Ectodermal cell (in vitro differentiated cells): ENCODE results near the gene LMTK2.

Experiments
- H3K27ac ChIP-seq: 2 replicates; pipeline ENCODE4 v1.7.0; 2013; ENCODE audit warnings: mild to moderate bottlenecking, low read depth, low read length; ENCODE audit not compliant: insufficient read depth, poor library complexity, severe bottlenecking
- H3K27me3 ChIP-seq: 2 replicates; pipeline ENCODE4 v1.7.0; 2013; ENCODE audit warnings: mild to moderate bottlenecking, low read length; ENCODE audit not compliant: insufficient read depth, control insufficient read depth, poor library complexity, severe bottlenecking
- H3K36me3 ChIP-seq: one replicate; pipeline ENCODE4 v1.7.0; 2013; ENCODE audit warnings: low read length; ENCODE audit not compliant: control insufficient read depth, insufficient read depth
- H3K4me1 ChIP-seq: one replicate; pipeline ENCODE4 v1.7.0; 2013; ENCODE audit warnings: low read length; ENCODE audit not compliant: control insufficient read depth, insufficient read depth
- H3K4me3 ChIP-seq: 2 replicates; pipeline ENCODE4 v1.7.0; 2013; ENCODE audit warnings: low read depth, low read length, control low read depth; ENCODE audit not compliant: insufficient read depth
- H3K9me3 ChIP-seq: 2 replicates; pipeline ENCODE4 v1.7.0; 2013; ENCODE audit warnings: mild to moderate bottlenecking, low read length, moderate library complexity; ENCODE audit not compliant: control insufficient read depth
- WGBS, 2 experiments: methylation state at CpG; one replicate each; pipeline ENCODE4 v1.1.7; 2013; ENCODE audit warnings: missing lambda C conversion rate in 2 of 2; 5-methylcytosine and 5-hydroxymethylcytosine counted together

LMTK2 gene

DNA sequence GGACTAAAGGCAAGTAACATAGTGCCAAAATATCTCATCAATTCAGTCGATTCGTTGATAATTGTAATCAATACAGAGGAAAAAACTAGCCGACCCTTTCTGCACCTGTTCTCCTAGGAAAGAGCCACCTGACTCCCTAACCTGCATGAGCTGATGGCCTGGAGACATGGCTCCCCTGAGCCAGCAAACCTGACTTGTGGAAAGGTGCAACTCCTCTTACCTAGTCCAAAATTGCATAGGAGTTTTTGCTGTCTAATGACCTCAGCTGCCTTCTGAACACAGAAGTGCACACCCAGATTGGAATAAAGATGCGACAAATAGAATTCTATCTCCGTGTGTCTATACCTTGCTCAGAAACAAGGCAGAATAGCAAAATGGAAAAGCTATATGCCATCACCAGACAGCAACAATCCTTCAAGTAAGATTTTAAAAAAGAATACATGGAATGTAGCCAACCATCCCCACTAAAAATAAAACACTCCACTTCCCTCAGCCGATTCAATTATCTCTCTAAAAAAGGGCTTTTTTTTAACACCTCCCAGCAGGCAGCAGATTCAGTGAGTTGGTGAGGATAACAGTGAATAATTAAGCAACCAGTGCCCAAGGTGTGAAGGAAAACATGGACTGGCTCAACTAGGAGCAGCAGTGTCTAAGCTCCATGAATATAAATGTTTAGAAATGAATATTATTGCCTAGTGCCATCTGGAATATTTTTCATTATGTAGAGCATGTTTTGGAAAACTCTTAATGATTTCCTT, 26.6 kb upstream of the LMTK2 start:
- H3K4me3 ChIP-seq: no peak overlapping the region
- 61 to 72% methylated on average over 6 of the region's 6 CpGs for WGBS, 2 experiments
- H3K27ac ChIP-seq: no peak overlapping the region

DNA sequence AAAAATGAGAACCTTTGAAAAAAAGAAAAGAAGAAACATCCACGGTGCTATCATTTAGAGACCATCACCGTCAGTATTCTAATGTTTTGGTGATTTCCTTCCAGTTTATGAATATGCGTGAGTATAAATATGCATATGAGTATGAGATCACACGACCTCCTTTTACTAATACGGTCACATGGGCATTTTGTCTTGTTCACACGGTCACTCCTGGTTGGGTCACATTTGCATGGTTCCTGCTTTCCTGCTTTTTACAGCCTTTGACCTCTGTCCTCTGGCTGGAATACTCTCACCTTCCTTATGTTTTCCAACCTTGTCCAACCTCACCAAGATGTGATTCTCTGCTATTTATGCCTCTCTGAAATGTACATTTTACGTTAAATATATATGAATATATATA, 25.3 kb upstream of the LMTK2 start:
- Histone ChIP-seq H3K4me1 (no peaks in the 10 kb centered on the region), H3K36me3 (no peaks in the 10 kb centered on the region), H3K27ac (no peak overlapping the region), H3K27me3 (no peaks in the 10 kb centered on the region), H3K9me3 (no peaks in the 10 kb centered on the region), H3K4me3 (no peak overlapping the region)
- 87% methylated on average over 6 of the region's 7 CpGs for WGBS, 2 experiments

More for the DNA sequence above, 26.6 kb upstream of the LMTK2 start:
- H3K9me3 ChIP-seq: no peaks in the 10 kb centered on the region
- H3K36me3 ChIP-seq: no peaks in the 10 kb centered on the region
- H3K27me3 ChIP-seq: no peaks in the 10 kb centered on the region
- H3K4me1 ChIP-seq: no peaks in the 10 kb centered on the region

DNA sequence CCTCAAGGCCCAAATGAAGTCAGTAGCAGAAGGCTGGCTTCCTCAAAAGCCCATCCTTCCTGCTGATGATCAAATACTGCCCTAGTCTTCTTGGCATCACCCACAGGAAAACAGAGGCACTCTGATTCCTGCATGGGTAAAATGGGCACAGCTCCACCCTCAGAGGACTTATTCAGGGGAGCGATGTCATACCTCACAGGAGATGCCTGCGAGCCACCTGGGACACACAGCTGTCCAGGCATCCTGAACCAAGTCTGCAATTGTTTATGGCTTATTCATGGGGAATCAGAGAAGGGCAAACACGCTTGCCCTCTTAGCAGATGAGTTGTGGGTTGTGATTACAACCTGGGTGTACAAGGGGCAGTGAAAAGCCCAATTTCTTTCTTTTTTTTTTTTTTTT, 22.0 kb upstream of the LMTK2 start:
- Histone ChIP-seq H3K36me3 (no peaks in the 10 kb centered on the region), H3K4me1 (no peaks in the 10 kb centered on the region), H3K9me3 (no peaks in the 10 kb centered on the region), H3K4me3 (no peak overlapping the region), H3K27ac (no peak overlapping the region), H3K27me3 (no peaks in the 10 kb centered on the region)
- WGBS, 2 experiments: 86 to 92% methylated on average over 3 of the region's 3 CpGs

DNA sequence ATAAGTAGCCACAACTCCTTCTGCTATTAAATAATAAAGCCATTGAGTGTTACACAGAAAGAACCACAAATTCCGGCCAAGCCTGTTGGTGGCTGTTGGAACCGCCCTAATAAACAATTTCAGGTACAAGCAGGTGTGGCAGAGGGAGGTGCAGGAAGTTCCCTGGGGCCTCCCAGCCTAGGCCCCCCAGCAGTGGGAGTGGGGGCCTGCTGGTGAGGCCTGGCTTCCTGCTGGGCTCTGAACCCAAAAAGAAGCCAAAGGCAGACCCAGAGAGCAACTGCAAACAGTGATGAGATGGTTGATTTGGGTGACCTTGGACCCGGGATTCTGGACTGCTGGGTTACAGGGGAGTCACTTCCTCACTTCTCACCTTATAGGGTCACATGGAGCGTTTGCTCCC, 21.0 kb upstream of the LMTK2 start:
- no peak overlapping the region for H3K27ac ChIP-seq
- no peaks in the 10 kb centered on the region for H3K27me3 ChIP-seq
- no peaks in the 10 kb centered on the region for H3K9me3 ChIP-seq
- H3K4me3 ChIP-seq: no peak overlapping the region
- no peaks in the 10 kb centered on the region for H3K4me1 ChIP-seq
- H3K36me3 ChIP-seq: no peaks in the 10 kb centered on the region
- 80 to 88% methylated on average over 4 of the region's 4 CpGs for WGBS, 2 experiments

DNA sequence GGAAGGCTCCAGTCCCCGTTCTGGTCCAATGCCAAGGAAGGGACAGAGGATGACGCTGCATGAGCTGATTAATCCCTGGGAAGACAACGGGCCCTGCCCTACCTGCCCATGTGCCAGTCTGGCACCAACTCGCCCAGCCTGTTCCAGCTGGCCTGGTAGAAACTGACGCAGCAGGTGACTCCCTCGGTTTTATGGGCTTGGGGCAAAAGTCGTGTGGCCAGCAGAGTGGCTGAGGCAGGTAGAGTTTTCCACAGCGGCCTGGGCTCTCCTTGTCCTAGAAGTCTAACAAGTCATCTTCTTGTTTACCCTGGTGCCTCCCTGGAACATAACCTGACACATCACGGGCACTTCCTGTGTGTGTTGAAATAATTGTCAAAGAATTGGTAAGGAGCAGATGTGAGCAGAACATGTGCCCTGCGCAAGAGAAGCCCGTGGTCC, 20.4 kb upstream of the LMTK2 start:
- Histone ChIP-seq H3K36me3 (no peaks in the 10 kb centered on the region), H3K27me3 (no peaks in the 10 kb centered on the region), H3K4me3 (no peak overlapping the region), H3K27ac (no peak overlapping the region), H3K4me1 (no peaks in the 10 kb centered on the region), H3K9me3 (no peaks in the 10 kb centered on the region)
- WGBS, 2 experiments: 90 to 92% methylated on average over 11 of the region's 11 CpGs

DNA sequence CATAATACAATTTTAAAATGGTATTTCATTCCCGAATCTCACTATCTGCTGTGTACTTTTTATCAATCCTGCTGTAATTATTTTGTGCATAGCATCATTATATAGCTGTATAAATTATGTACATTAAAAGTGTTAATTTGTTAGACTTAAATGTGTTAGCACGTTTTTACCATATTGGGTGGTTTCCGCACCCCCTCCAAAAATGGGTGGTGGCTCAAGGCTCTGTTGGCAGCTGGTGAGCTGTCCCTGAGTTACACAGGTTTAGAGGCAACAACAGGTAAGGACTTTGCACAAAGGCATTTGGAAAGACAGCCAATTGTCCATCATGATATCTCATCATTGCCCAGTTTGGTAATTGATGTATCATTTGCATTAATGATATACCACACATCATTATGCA, 18.6 kb upstream of the LMTK2 start:
- no peaks in the 10 kb centered on the region for H3K36me3 ChIP-seq
- H3K27me3 ChIP-seq: no peaks in the 10 kb centered on the region
- H3K9me3 ChIP-seq: no peaks in the 10 kb centered on the region
- WGBS, 2 experiments: 93 to 94% methylated on average over 2 to 3 of the region's 3 CpGs
- H3K27ac ChIP-seq: no peak overlapping the region
- H3K4me1 ChIP-seq: no peaks in the 10 kb centered on the region
- H3K4me3 ChIP-seq: no peak overlapping the region

DNA sequence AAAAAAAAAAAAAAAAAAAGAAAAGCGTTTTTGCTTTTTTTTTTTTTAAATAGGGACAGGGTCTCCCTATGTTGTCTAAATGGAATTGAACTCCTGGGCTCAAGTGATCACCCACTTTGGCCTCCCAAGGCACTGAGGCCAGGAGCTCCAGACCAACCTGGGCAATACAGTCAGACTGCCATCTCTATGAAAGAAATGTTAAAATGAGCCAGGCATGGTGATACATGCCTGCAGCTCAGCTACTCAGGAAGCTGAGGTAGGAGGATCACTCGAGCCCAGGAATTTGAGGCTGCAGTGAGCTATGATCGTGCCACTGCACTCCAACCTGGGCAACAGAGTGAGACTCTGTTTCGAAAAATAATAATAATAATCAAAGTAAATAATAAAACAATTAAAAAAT, 16.5 kb upstream of the LMTK2 start:
- H3K27me3 ChIP-seq: no peaks in the 10 kb centered on the region
- no peak overlapping the region for H3K4me3 ChIP-seq
- no peaks in the 10 kb centered on the region for H3K36me3 ChIP-seq
- no peaks in the 10 kb centered on the region for H3K4me1 ChIP-seq
- no peak overlapping the region for H3K27ac ChIP-seq
- H3K9me3 ChIP-seq: no peaks in the 10 kb centered on the region
- WGBS, 2 experiments: 67 to 73% methylated on average over 3 of the region's 4 CpGs

DNA sequence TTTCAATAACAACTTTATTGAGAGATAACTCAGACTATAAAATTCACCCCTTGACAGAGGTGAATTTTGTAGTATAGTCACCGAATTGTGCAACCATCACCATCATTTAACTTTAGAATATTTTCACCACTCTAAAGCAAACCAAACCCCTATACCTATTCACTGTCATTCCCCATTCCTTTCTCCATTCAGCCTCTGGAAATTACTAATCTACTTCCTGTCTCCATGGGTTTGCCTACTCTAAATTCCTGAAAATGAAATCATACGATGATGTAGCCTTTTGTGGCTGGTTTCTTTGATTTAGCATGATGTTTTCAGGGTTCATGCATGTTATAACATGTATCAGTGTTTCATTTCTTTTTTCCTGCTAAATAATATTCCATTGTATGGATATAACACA, 15.6 kb upstream of the LMTK2 start:
- H3K4me3 ChIP-seq: no peak overlapping the region
- H3K27me3 ChIP-seq: no peaks in the 10 kb centered on the region
- no peaks in the 10 kb centered on the region for H3K9me3 ChIP-seq
- 88 to 94% methylated on average over 2 of the region's 2 CpGs for WGBS, 2 experiments
- no peak overlapping the region for H3K27ac ChIP-seq
- no peaks in the 10 kb centered on the region for H3K4me1 ChIP-seq
- no peaks in the 10 kb centered on the region for H3K36me3 ChIP-seq

DNA sequence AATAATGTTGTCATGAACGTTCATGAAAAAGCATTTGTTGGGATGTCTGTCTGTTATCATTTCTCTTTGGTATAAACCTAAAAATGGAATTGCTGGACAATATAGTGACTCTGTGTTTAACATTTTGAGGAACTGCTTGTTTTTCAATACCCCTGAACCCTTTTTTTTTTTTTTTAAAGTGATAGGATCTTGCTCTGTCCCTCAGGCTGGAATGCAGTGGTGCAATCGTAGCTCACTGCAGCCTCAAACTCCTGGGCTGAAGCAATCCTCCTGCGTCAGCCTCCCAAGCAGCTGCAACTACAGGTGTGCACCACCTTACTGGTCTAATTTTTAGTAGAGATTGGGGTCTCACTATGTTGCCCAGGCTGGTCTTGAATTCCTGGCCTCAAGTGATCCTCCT, 15.1 kb upstream of the LMTK2 start:
- H3K27me3 ChIP-seq: no peaks in the 10 kb centered on the region
- no peak overlapping the region for H3K4me3 ChIP-seq
- H3K9me3 ChIP-seq: no peaks in the 10 kb centered on the region
- no peaks in the 10 kb centered on the region for H3K4me1 ChIP-seq
- no peak overlapping the region for H3K27ac ChIP-seq
- WGBS, 2 experiments: 87 to 97% methylated on average over 3 of the region's 3 CpGs
- no peaks in the 10 kb centered on the region for H3K36me3 ChIP-seq

DNA sequence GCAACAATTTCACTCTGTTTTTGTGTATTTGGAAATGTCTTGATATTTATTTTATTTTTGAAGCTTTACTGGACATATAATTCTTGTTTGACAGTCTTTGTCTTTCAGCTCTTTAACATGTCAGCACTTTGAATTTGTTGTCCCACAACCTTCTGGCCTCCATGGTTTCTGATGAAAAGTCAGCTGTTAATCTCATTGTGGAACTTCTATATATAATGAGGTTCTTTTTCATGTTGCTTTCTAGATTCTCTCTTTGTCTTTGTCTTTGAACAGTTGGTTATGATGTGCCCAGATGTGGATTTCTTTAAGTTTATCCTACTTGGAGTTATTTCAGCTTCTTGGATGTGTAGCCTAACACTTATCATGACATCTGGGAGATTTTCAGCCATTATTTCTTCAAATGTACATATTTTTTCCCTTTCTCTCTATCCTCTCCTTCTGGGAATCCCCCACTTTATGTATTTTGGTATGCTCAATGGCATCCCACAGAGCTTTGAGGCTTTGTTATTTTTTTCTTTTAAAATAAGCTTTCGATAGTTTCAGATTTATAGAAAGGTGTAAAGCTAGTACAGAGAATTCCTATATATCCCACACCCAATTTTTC, 9.5 kb upstream of the LMTK2 start:
- H3K4me3 ChIP-seq: no peak overlapping the region
- H3K36me3 ChIP-seq: no peaks in the 10 kb centered on the region
- H3K27ac ChIP-seq: no peak overlapping the region
- no CpG with 5 or more reads among the region's 1 CpG for WGBS, 2 experiments
- no peaks in the 10 kb centered on the region for H3K27me3 ChIP-seq
- H3K9me3 ChIP-seq: no peaks in the 10 kb centered on the region
- no peaks in the 10 kb centered on the region for H3K4me1 ChIP-seq
